GM21390 (cell line): Measurements from ENCODE around the gene AGAP3.

Source experiments
- ATAC-seq: cut with Tn5 transposase; IDR thresholded peaks from one replicate; pipeline ENCODE4 v1.9.1; 2021; ENCODE audit not compliant: unreplicated experiment

AGAP3 gene

DNA sequence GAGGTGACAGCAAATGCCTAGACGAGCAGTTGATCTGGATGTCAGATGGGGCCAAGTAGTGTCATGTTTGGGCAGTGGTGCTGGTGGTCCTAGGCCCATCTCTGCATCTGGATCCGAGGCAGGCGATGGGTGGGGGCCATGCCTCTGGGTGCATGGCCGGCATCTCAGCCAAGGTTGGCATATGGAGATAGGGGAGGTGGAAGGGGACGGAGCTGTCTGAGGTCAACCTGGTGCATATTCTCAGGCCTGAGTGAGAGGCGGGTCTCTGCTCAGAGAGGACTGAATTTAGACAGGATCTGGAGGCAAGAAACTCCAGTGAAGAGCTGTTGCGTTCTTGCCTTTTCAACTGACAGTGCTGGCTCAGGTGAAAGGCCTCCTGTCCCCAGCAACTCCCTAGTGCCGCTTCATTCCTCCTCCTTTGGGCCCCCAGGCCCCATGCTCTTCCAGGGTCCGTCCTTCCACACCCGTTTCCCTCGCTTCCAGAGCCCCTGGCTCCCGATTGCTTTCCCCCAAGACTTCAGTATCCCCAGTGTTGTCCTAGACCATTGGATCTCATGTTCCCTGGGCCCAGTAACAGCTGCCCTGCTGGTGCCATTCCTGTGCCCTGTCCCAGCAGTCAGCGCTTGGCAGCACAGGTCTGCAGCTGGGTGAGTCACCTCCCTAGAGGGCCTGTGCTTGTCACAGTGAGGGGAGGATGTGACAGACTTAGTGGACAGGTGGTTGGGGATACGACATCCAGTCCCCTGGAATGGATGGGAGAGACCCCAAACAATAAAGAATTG lies 48.7 kb downstream of the AGAP3 start:
- no peak for ATAC-seq

- no peak for ATAC-seq
Measured at GRCh38 chr7:151135525-151135845, 49.2 kb downstream of the AGAP3 start.

GRCh38 chr7:151135866-151136843 lies 49.9 kb downstream of the AGAP3 start:
- ATAC-seq: no peak

DNA sequence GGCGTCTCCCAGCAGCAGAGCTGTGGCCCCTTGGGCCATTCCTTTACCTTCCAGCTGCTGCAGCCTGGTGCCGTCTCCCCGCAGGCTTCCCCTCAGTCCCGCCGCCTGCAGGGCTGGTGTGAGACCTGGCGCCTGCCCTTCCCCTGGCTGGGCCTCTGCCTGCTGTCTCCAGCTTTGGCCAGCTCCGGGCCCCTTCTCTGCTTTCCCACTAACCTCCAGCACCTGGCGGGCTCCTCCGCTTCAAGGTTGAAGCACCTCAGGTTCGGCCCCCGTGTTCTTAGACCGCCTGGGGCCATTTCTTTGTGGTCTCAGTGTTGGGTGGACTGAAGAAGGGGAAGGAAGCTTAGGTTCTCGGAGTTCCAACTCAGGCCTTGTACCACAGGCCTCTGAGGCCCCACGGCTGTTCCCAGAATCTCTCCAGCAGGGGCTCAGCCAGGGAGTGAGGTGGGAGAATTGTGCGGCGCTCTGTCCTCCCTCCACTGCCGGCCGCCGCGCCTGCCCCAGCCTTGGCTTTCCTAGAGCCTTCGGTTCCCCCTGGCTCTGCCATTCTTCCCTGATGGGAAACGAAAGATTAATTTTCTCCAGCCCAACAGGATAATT lies 50.9 kb downstream of the AGAP3 start:
- ATAC-seq: no peak

DNA sequence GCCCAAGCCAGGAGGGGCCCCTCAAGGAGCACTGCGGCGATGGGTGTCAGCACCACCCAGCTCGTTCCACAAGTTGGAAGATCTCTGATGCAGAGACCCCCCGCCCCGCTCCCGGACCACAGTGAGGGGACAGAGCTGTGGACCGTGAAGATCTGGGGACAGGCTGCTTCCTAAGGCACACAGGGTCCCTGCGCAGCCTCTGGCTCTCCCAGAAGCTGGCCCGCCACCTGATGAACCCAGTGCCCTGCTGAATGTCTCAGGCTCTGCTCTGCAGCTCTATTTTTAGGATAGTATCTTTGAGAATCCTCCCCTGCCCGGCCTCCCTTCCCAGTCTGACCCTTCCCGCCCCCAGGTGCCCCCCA lies 51.5 kb downstream of the AGAP3 start:
- no peak for ATAC-seq

- ATAC-seq: no peak
Measured at GRCh38 chr7:151138153-151138851, 52.0 kb downstream of the AGAP3 start.

DNA sequence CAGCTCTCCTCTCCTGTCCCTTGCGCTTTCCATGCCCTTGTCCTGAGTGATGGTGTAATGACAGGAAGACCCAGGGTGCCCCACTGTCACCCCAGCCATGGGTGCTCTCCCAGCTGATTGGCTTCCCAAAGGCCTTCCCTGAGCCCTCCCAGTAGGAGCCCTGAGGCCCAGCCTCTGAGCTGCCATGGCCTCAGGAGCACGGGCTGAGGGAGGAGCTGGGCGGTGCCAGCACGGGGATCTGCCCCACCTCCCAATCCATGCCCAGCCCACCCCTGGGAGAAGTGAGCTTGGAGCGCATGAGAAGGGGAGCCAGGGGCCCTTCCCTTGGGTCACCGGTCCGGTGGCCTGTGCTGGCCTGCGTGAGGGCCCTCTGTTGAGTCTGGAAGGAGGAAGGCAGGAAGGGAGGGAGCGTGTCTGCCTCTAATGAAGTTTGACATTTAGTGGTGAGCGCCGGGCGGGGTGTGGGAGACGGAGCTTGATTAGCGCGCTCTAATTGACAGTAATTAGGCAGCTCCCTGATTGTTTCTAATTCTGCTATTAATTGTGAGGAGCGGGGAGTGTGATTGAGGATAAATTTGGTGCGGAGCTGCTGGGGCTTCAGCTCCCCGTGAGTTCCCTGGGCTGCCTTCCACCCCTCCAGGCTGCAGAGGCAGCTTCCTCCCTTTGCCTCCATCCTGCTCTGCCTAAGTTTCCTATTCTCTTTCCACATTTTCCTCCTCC lies 53.0 kb downstream of the AGAP3 start:
- ATAC-seq: no peak

- no peak for ATAC-seq
Measured at GRCh38 chr7:151139791-151140190, 53.5 kb downstream of the AGAP3 start.

- ATAC-seq: no peak
Measured at GRCh38 chr7:151140826-151141225, 54.6 kb downstream of the AGAP3 start.

GRCh38 chr7:151141311-151141854 lies 55.1 kb downstream of the AGAP3 start:
- ATAC-seq: no peak

- no peak for ATAC-seq
Measured at GRCh38 chr7:151141855-151142685, 55.8 kb downstream of the AGAP3 start.

GRCh38 chr7:151142686-151143040 lies 56.4 kb downstream of the AGAP3 start:
- ATAC-seq: no peak

DNA sequence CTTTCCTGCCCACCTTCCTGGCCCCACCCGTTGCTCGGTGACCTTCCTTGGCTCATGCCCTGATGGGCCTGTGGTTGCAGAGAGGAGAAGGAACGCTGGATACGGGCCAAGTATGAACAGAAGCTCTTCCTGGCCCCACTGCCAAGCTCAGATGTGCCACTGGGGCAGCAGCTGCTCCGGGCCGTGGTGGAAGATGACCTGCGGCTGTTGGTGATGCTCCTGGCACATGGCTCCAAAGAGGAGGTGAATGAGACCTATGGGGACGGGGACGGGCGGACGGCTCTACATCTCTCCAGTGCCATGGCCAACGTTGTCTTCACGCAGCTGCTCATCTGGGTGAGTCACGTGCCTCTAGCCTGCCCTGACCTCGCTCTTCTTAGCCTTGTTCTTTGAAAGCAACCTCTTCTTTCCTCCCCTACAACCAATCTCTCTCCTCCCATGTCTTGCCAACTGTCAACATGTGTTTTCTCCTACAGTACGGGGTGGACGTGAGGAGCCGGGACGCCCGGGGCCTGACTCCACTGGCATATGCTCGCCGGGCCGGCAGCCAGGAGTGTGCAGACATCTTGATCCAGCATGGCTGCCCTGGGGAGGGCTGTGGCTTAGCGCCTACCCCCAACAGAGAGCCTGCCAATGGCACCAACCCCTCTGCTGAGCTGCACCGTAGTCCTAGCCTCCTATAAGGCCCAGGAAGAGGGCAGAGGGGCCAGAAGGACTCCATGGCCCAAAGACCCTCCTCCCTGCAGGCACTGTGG lies 57.2 kb downstream of the AGAP3 start:
- ATAC-seq: no peak

- ATAC-seq: no peak
Measured at GRCh38 chr7:151144387-151144786, 58.1 kb downstream of the AGAP3 start.

DNA sequence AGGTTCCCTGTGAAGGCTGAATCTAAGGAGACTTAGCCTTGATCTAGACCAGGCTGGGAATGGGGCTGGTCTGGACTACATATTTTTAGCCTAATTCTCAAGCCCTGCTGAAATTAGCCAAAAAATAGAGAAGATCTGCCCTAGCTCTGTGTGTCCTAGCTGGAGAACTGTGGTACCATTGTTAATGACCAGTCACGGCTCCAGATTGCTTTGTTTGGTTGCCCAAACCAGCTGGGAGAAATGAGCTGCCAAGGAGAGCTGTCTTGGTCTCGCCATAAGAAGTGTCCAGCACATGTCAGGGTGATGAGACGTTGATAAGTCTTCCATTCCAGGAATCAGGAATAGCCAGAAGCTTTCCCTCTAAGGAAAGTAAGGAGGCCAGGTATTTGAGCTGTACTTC lies 60.5 kb downstream of the AGAP3 start:
- no peak for ATAC-seq

GRCh38 chr7:151148319-151149259 lies 62.3 kb downstream of the AGAP3 start:
- ATAC-seq: no peak

- no peak for ATAC-seq
Measured at GRCh38 chr7:151150388-151150787, 64.1 kb downstream of the AGAP3 start.
